Measurements from ENCODE around the gene SLC45A3. TPM values are rescaled to one million over a fixed set of nuclear protein-coding genes. Genes with fewer than 3 reads are reported as not detected.
"Not testable (repeated sequence)": the region's sequence is repeated elsewhere in the genome, so short reads cannot be mapped to it uniquely, and the experiment has no call there.

Gene SLC45A3
- total and polyA plus RNA-seq, 5 donors from 2014 or later, result 0.74 TPM; not detected in 4

- no peaks in the 10 kb centered on the region for H3K4me1 ChIP-seq (ENCODE audit: control insufficient read depth, insufficient read depth, low read length, poor library complexity, severe bottlenecking)
- Mint-ChIP-seq H3K4me3 (no peak overlapping the region), H3K36me3 (no peaks in the 10 kb centered on the region), H3K27me3 (peaks cover 36% of the 10 kb centered on the region), H3K9me3 (peaks cover 0 to 2% (median 0%) of the 10 kb centered on the region in 7 donors), H3K4me1 (peaks cover 0 to 2% (median 0%) of the 10 kb centered on the region in 4 donors), H3K27ac (no peak overlapping the region)
- DNase-seq (no peak), ATAC-seq (ENCODE audit: low read depth in 2 of 2) (no peak)
- no peak overlapping the region for H3K4me3 ChIP-seq (ENCODE audit: low read depth, low read length)
- H3K27ac ChIP-seq (ENCODE audit: insufficient read depth, low read length, poor library complexity, severe bottlenecking), result no peak overlapping the region
- no peaks in the 10 kb centered on the region for H3K36me3 ChIP-seq (ENCODE audit: control insufficient read depth, insufficient read depth, low read length)
- no peaks in the 10 kb centered on the region for H3K9me3 ChIP-seq (ENCODE audit: control insufficient read depth in 2 of 2, low read length in 2 of 2)
- peaks cover 19% of the 10 kb centered on the region for H3K27me3 ChIP-seq (ENCODE audit: control insufficient read depth, insufficient read depth, low read length)
Observed at GRCh38 chr1:205637854-205638468, 42.3 kb downstream of the SLC45A3 start.

- no peaks in the 10 kb centered on the region for H3K9me3 ChIP-seq (ENCODE audit: control insufficient read depth in 2 of 2, low read length in 2 of 2)
- H3K4me1 ChIP-seq (ENCODE audit: control insufficient read depth, insufficient read depth, low read length, poor library complexity, severe bottlenecking), result peaks cover 7% of the 10 kb centered on the region
- no peak for DNase-seq
- H3K36me3 ChIP-seq (ENCODE audit: control insufficient read depth, insufficient read depth, low read length), result no peaks in the 10 kb centered on the region
- H3K4me3 ChIP-seq (ENCODE audit: low read depth, low read length), result no peak overlapping the region
- no peak overlapping the region for H3K27ac ChIP-seq (ENCODE audit: insufficient read depth, low read length, poor library complexity, severe bottlenecking)
- no peak overlapping the region for H3K27ac Mint-ChIP-seq
- peak overlapping the region in 1 of 4 donors; percentile 33 for H3K4me3 Mint-ChIP-seq
- no peak for ATAC-seq (ENCODE audit: low read depth in 2 of 2)
- peaks cover 0 to 12% (median 0%) of the 10 kb centered on the region in 4 donors for H3K4me1 Mint-ChIP-seq
- peaks cover 0 to 2% (median 0%) of the 10 kb centered on the region in 7 donors for H3K9me3 Mint-ChIP-seq
- peaks cover 36% of the 10 kb centered on the region for H3K27me3 Mint-ChIP-seq
- H3K27me3 ChIP-seq (ENCODE audit: control insufficient read depth, insufficient read depth, low read length), result peaks cover 19% of the 10 kb centered on the region
- no peaks in the 10 kb centered on the region for H3K36me3 Mint-ChIP-seq
Observed at GRCh38 chr1:205636732-205637131, 43.6 kb downstream of the SLC45A3 start.

DNA sequence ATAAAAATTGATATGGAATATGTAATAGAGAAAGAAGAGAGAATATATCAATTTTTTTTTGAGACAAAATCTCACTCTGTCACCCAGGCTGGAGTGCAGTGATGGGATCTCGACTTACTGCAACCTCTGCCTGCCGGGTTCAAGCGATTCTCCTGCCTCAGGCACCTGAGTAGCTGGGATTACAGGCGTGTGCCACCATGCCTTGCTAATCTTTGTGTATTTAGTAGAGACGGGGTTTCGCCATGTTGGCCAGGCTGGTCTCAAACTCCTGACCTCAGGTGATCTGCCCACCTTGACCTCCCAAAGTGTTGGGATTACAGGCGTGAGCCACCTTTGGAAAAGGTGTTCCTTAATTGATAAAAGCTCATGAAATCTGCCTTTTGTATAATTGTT lies 44.2 kb downstream of the SLC45A3 start:
- H3K36me3 Mint-ChIP-seq; ATAC-seq (ENCODE audit: low read depth in 2 of 2); H3K36me3 ChIP-seq (ENCODE audit: control insufficient read depth, insufficient read depth, low read length); H3K9me3 ChIP-seq (ENCODE audit: control insufficient read depth in 2 of 2, low read length in 2 of 2); H3K4me3 ChIP-seq (ENCODE audit: low read depth, low read length); H3K9me3 Mint-ChIP-seq; DNase-seq; H3K27ac ChIP-seq (ENCODE audit: insufficient read depth, low read length, poor library complexity, severe bottlenecking); H3K4me1 ChIP-seq (ENCODE audit: control insufficient read depth, insufficient read depth, low read length, poor library complexity, severe bottlenecking); H3K27ac Mint-ChIP-seq: not testable (repeated sequence)
- Mint-ChIP-seq H3K4me3 (peak overlapping the region in 1 of 4 donors; percentile 33), H3K27me3 (peaks cover 36% of the 10 kb centered on the region), H3K4me1 (peaks cover 0 to 12% (median under 1%) of the 10 kb centered on the region in 4 donors)
- H3K27me3 ChIP-seq (ENCODE audit: control insufficient read depth, insufficient read depth, low read length), result peaks cover 19% of the 10 kb centered on the region

GRCh38 chr1:205633421-205633976 lies 46.8 kb downstream of the SLC45A3 start:
- Mint-ChIP-seq H3K36me3 (peaks cover 3% of the 10 kb centered on the region), H3K4me3 (peak overlapping the region in 2 of 4 donors; percentile 88 to 96), H3K4me1 (peaks cover 8 to 39% (median 18%) of the 10 kb centered on the region in 4 donors), H3K27ac (peak overlapping the region in 2 of 3 donors; percentile 20 to 94), H3K9me3 (no peaks in the 10 kb centered on the region), H3K27me3 (peaks cover 18% of the 10 kb centered on the region)
- no peaks in the 10 kb centered on the region for H3K36me3 ChIP-seq (ENCODE audit: control insufficient read depth, insufficient read depth, low read length)
- ATAC-seq (ENCODE audit: low read depth in 2 of 2) (no peak), DNase-seq (no peak)
- H3K27me3 ChIP-seq (ENCODE audit: control insufficient read depth, insufficient read depth, low read length), result peaks cover 10% of the 10 kb centered on the region
- H3K4me1 ChIP-seq (ENCODE audit: control insufficient read depth, insufficient read depth, low read length, poor library complexity, severe bottlenecking), result peaks cover 32% of the 10 kb centered on the region
- no peak overlapping the region for H3K27ac ChIP-seq (ENCODE audit: insufficient read depth, low read length, poor library complexity, severe bottlenecking)
- H3K9me3 ChIP-seq (ENCODE audit: control insufficient read depth in 2 of 2, low read length in 2 of 2), result no peaks in the 10 kb centered on the region
- no peak overlapping the region for H3K4me3 ChIP-seq (ENCODE audit: low read depth, low read length)

- Mint-ChIP-seq H3K36me3 (peaks cover 7% of the 10 kb centered on the region), H3K27me3 (peaks cover 11% of the 10 kb centered on the region), H3K9me3 (no peaks in the 10 kb centered on the region), H3K4me3 (peak overlapping the region; percentile 85 to 96 (median 89)), H3K4me1 (peaks cover 14 to 47% (median 24%) of the 10 kb centered on the region in 4 donors), H3K27ac (peak overlapping the region; percentile 94 to 95 (median 94))
- ATAC-seq (ENCODE audit: low read depth in 2 of 2), result no peak
- Histone ChIP-seq H3K9me3 (ENCODE audit: control insufficient read depth in 2 of 2, low read length in 2 of 2) (no peaks in the 10 kb centered on the region), H3K36me3 (ENCODE audit: control insufficient read depth, insufficient read depth, low read length) (peaks cover 3% of the 10 kb centered on the region), H3K27me3 (ENCODE audit: control insufficient read depth, insufficient read depth, low read length) (peaks cover 5% of the 10 kb centered on the region), H3K27ac (ENCODE audit: insufficient read depth, low read length, poor library complexity, severe bottlenecking) (peak overlapping the region; percentile 91), H3K4me1 (ENCODE audit: control insufficient read depth, insufficient read depth, low read length, poor library complexity, severe bottlenecking) (peaks cover 38% of the 10 kb centered on the region), H3K4me3 (ENCODE audit: low read depth, low read length) (peak overlapping the region; percentile 72)
- DNase-seq, result peak in 1 of 3 donors; percentile 20
Observed at GRCh38 chr1:205632669-205633169, 47.6 kb downstream of the SLC45A3 start.

- Mint-ChIP-seq H3K9me3 (no peaks in the 10 kb centered on the region), H3K36me3 (peaks cover 10% of the 10 kb centered on the region), H3K4me3 (peak within 1 kb of the TSS; percentile 92 to 98 (median 95)), H3K27me3 (peaks cover 8% of the 10 kb centered on the region), H3K27ac (peak within 1 kb of the TSS; percentile 94 to 99 (median 95)), H3K4me1 (peaks cover 16 to 52% (median 28%) of the 10 kb centered on the region in 4 donors)
- H3K27ac ChIP-seq (ENCODE audit: insufficient read depth, low read length, poor library complexity, severe bottlenecking), result peak within 1 kb of the TSS; percentile 91
- peaks cover 43% of the 10 kb centered on the region for H3K4me1 ChIP-seq (ENCODE audit: control insufficient read depth, insufficient read depth, low read length, poor library complexity, severe bottlenecking)
- DNase-seq, result peak; percentile 98 to 99 (median 99)
- no peaks in the 10 kb centered on the region for H3K9me3 ChIP-seq (ENCODE audit: control insufficient read depth in 2 of 2, low read length in 2 of 2)
- H3K27me3 ChIP-seq (ENCODE audit: control insufficient read depth, insufficient read depth, low read length), result peaks cover 3% of the 10 kb centered on the region
- H3K36me3 ChIP-seq (ENCODE audit: control insufficient read depth, insufficient read depth, low read length), result peaks cover 3% of the 10 kb centered on the region
- ATAC-seq (ENCODE audit: low read depth in 2 of 2), result peak; percentile 83 to 85
- peak within 1 kb of the TSS; percentile 98 for H3K4me3 ChIP-seq (ENCODE audit: low read depth, low read length)
Observed at GRCh38 chr1:205631768-205632668, 48.3 kb downstream of the SLC45A3 start, which contains the start of gene ELK4. Gene ELK4 (minus strand): TSS chr1:205632011. CDS start chr1:205623882, 8,129 bp downstream.

GRCh38 chr1:205631010-205631767 lies 49.1 kb downstream of the SLC45A3 start:
- Histone ChIP-seq H3K36me3 (ENCODE audit: control insufficient read depth, insufficient read depth, low read length) (peaks cover 3% of the 10 kb centered on the region), H3K4me3 (ENCODE audit: low read depth, low read length) (peak overlapping the region; percentile 98), H3K27me3 (ENCODE audit: control insufficient read depth, insufficient read depth, low read length) (no peaks in the 10 kb centered on the region), H3K27ac (ENCODE audit: insufficient read depth, low read length, poor library complexity, severe bottlenecking) (peak overlapping the region; percentile 91), H3K4me1 (ENCODE audit: control insufficient read depth, insufficient read depth, low read length, poor library complexity, severe bottlenecking) (peaks cover 46% of the 10 kb centered on the region), H3K9me3 (ENCODE audit: control insufficient read depth in 2 of 2, low read length in 2 of 2) (no peaks in the 10 kb centered on the region)
- Mint-ChIP-seq H3K27ac (peak overlapping the region; percentile 90 to 99 (median 94)), H3K4me3 (peak overlapping the region; percentile 92 to 98 (median 95)), H3K4me1 (peaks cover 24 to 61% (median 36%) of the 10 kb centered on the region in 4 donors), H3K36me3 (peaks cover 19% of the 10 kb centered on the region), H3K27me3 (peaks cover under 1% of the 10 kb centered on the region), H3K9me3 (no peaks in the 10 kb centered on the region)
- peak; percentile 79 to 96 (median 88) for DNase-seq
- ATAC-seq (ENCODE audit: low read depth in 2 of 2), result peak; percentile 74 to 76

Data from CD4-positive, CD25-positive, alpha-beta regulatory T cell (primary cell).